OCI-LY1 (cell line): ENCODE results near the gene KIAA2012.

ENCODE experiments used
- CTCF ChIP-seq: fragments of 200-600 bp; sonication (generic), shearing (Covaris generic); IDR thresholded peaks from 2 replicates; pipeline ENCODE4 v1.5.1; 2017; ENCODE audit warnings: mild to moderate bottlenecking, antibody characterized with exemption, low read length, moderate library complexity, mixed read lengths
- EZH2 ChIP-seq: fragments of 200-600 bp; sonication (generic), shearing (Covaris generic); IDR thresholded peaks from 2 replicates; pipeline ENCODE4 v1.8.0; 2017; ENCODE audit warnings: borderline replicate concordance, mixed run types, mild to moderate bottlenecking, antibody characterized with exemption, low read length, moderate library complexity, mixed read lengths

DNA sequence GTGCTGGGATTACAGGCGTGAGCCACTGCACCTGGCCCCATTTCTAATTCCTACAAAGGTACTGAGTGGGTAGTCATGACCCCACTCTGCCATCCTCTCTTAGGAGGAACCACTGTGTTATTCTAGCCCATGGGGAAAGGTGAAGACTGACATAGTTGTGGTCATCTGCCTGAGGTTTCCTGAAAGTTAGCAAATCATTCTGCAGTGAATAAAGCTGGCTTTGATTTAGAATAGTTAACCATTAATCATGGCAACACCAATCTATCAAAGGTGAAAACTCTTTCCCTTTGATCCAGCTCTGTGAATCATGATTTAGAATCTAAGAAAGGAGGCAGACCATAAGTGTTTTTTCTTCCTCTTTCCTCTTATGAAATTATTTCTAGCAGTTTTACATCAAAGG is 114.5 kb downstream of the KIAA2012 start:
- TF ChIP-seq EZH2 = no peak
- TF ChIP-seq CTCF = no peak
